ENCODE measurements around the gene PRPF6. TPM values are rescaled to one million over a fixed set of nuclear protein-coding genes. Genes with fewer than 3 reads are reported as not detected.

PRPF6 gene
- total RNA-seq, 1 donor from 2014 or later = 52.6 TPM

GRCh38 chr20:64030371-64031134 is 49.6 kb downstream of the PRPF6 start:
- H3K27ac Mint-ChIP-seq (ENCODE audit: unreplicated experiment) = no peak overlapping the region
- peaks cover 5% of the 10 kb centered on the region for H3K36me3 ChIP-seq (ENCODE audit: insufficient read depth, low read length)
- no peaks in the 10 kb centered on the region for H3K79me2 ChIP-seq (ENCODE audit: insufficient read depth, low read length)
- no peak overlapping the region for H2AFZ ChIP-seq (ENCODE audit: low read depth, low read length)
- no peak overlapping the region for H3K4me3 ChIP-seq (ENCODE audit: insufficient read depth, low read depth, low read length)
- H3K4me2 ChIP-seq (ENCODE audit: low read length) = no peak overlapping the region
- H3K9ac ChIP-seq (ENCODE audit: low read length) = no peak overlapping the region
- TF ChIP-seq EZH2 (IDR thresholded peaks at IDR 0.05; ENCODE audit: insufficient read depth, low read length) (no peak), CTCF (IDR thresholded peaks at IDR 0.05; ENCODE audit: insufficient read depth, low read depth, low read length) (no peak)
- no peaks in the 10 kb centered on the region for H3K27me3 ChIP-seq (ENCODE audit: insufficient read depth, low read length)
- H3K9me3 Mint-ChIP-seq (ENCODE audit: unreplicated experiment) = peaks cover 2% of the 10 kb centered on the region
- DNase-seq (ENCODE audit: low read depth) (no peak), FAIRE-seq (no peak)
- H3K27me3 Mint-ChIP-seq (ENCODE audit: low read depth, unreplicated experiment) = no peaks in the 10 kb centered on the region
- H3K27ac ChIP-seq (ENCODE audit: low read depth, low read length) = no peak overlapping the region
- H4K20me1 ChIP-seq (ENCODE audit: insufficient read depth, low read length) = peaks cover 32% of the 10 kb centered on the region
- H3K4me1 Mint-ChIP-seq (ENCODE audit: low read depth, unreplicated experiment) = peaks cover 6% of the 10 kb centered on the region
- no peaks in the 10 kb centered on the region for H3K9me3 ChIP-seq (ENCODE audit: insufficient read depth, low read depth, low read length)
- peaks cover 33% of the 10 kb centered on the region for H3K36me3 Mint-ChIP-seq (ENCODE audit: low read depth, unreplicated experiment)
- H3K4me1 ChIP-seq (ENCODE audit: insufficient read depth, low read length) = no peaks in the 10 kb centered on the region
- no peak overlapping the region for H3K4me3 Mint-ChIP-seq (ENCODE audit: unreplicated experiment)

GRCh38 chr20:64031822-64032314 is 50.9 kb downstream of the PRPF6 start:
- peaks cover 3% of the 10 kb centered on the region for H3K4me1 ChIP-seq (ENCODE audit: insufficient read depth, low read length)

More at GRCh38 chr20:64031822-64032314, 50.9 kb downstream of the PRPF6 start:
- no peak overlapping the region for H3K27ac ChIP-seq (ENCODE audit: low read depth, low read length)
- TF ChIP-seq EZH2 (IDR thresholded peaks at IDR 0.05; ENCODE audit: insufficient read depth, low read length) (no peak), CTCF (IDR thresholded peaks at IDR 0.05; ENCODE audit: insufficient read depth, low read depth, low read length) (no peak)
- H3K4me3 ChIP-seq (ENCODE audit: insufficient read depth, low read depth, low read length) = no peak overlapping the region
- Mint-ChIP-seq H3K4me3 (ENCODE audit: unreplicated experiment) (no peak overlapping the region), H3K27ac (ENCODE audit: unreplicated experiment) (no peak overlapping the region), H3K4me1 (ENCODE audit: low read depth, unreplicated experiment) (peaks cover 6% of the 10 kb centered on the region), H3K27me3 (ENCODE audit: low read depth, unreplicated experiment) (no peaks in the 10 kb centered on the region), H3K36me3 (ENCODE audit: low read depth, unreplicated experiment) (peaks cover 26% of the 10 kb centered on the region), H3K9me3 (ENCODE audit: unreplicated experiment) (peaks cover 2% of the 10 kb centered on the region)
- no peak for FAIRE-seq
- H3K9ac ChIP-seq (ENCODE audit: low read length) = no peak overlapping the region
- H2AFZ ChIP-seq (ENCODE audit: low read depth, low read length) = no peak overlapping the region
- H3K79me2 ChIP-seq (ENCODE audit: insufficient read depth, low read length) = no peaks in the 10 kb centered on the region
- no peak overlapping the region for H3K4me2 ChIP-seq (ENCODE audit: low read length)
- H4K20me1 ChIP-seq (ENCODE audit: insufficient read depth, low read length) = peaks cover 42% of the 10 kb centered on the region
- no peak for DNase-seq (ENCODE audit: low read depth)
- H3K9me3 ChIP-seq (ENCODE audit: insufficient read depth, low read depth, low read length) = no peaks in the 10 kb centered on the region
- peaks cover 2% of the 10 kb centered on the region for H3K36me3 ChIP-seq (ENCODE audit: insufficient read depth, low read length)
- no peaks in the 10 kb centered on the region for H3K27me3 ChIP-seq (ENCODE audit: insufficient read depth, low read length)
